OCI-LY1 (cell line): Measurements from ENCODE around the gene SPATA20.

Experiments
- H2AFZ ChIP-seq: fragments of 200-600 bp; sonication (generic), shearing (Covaris generic); 2 replicates; pipeline ENCODE4 v1.6.0; 2014; ENCODE audit warnings: antibody characterized with exemption, mild to moderate bottlenecking, low read length
- H3F3A ChIP-seq: fragments of 200-600 bp; sonication (generic), shearing (Covaris generic); 2 replicates; pipeline ENCODE4 v1.6.0; 2014; ENCODE audit warnings: mild to moderate bottlenecking, antibody characterized with exemption, low read length, moderate library complexity; ENCODE audit not compliant: insufficient read depth
- H3K27ac ChIP-seq: fragments of 200-600 bp; sonication (generic); 2 replicates; pipeline ENCODE4 v1.5.1; 2014; ENCODE audit warnings: low read length, mixed run types, mild to moderate bottlenecking, low read depth; ENCODE audit not compliant: poor library complexity, severe bottlenecking
- H3K27me3 ChIP-seq: fragments of 200-600 bp; sonication (generic); 2 replicates; pipeline ENCODE4 v1.6.0; 2014; ENCODE audit warnings: antibody characterized with exemption, mild to moderate bottlenecking, low read length, moderate library complexity; ENCODE audit not compliant: insufficient read depth
- H3K36me3 ChIP-seq: fragments of 200-600 bp; sonication (generic); 2 replicates; pipeline ENCODE4 v1.6.1; 2014; ENCODE audit warnings: mild to moderate bottlenecking, antibody characterized with exemption, low read length, moderate library complexity, mixed read lengths; ENCODE audit not compliant: insufficient read depth
- H3K4me1 ChIP-seq: fragments of 200-600 bp; sonication (generic); 2 replicates; pipeline ENCODE4 v1.5.1; 2014; ENCODE audit warnings: mild to moderate bottlenecking, low read length, moderate library complexity; ENCODE audit not compliant: insufficient read depth, severe bottlenecking
- H3K4me2 ChIP-seq: fragments of 200-600 bp; sonication (generic), shearing (Covaris generic); 2 replicates; pipeline ENCODE4 v1.6.1; 2014; ENCODE audit warnings: low read length
- H3K4me3 ChIP-seq: fragments of 200-600 bp; sonication (generic); 2 replicates; pipeline ENCODE4 v1.5.1; 2014; ENCODE audit warnings: low read length, low read depth, mild to moderate bottlenecking, mixed read lengths; ENCODE audit not compliant: poor library complexity, severe bottlenecking
- H3K79me2 ChIP-seq: fragments of 200-600 bp; shearing (Covaris generic); 2 replicates; pipeline ENCODE4 v1.6.1; 2016; ENCODE audit warnings: mixed run types, low read length, mixed read lengths; ENCODE audit not compliant: insufficient read depth
- H3K9ac ChIP-seq: fragments of 200-600 bp; sonication (generic), shearing (Covaris generic); 2 replicates; pipeline ENCODE4 v1.6.1; 2014; ENCODE audit warnings: mild to moderate bottlenecking, low read length, mixed read lengths
- H3K9me2 ChIP-seq: fragments of 200-600 bp; sonication (generic), shearing (Covaris generic); 2 replicates; pipeline ENCODE4 v1.6.1; 2014; ENCODE audit warnings: low read depth, mild to moderate bottlenecking, low read length, mixed read lengths
- H3K9me3 ChIP-seq: fragments of 200-600 bp; shearing (Covaris generic); 2 replicates; pipeline ENCODE4 v1.6.1; 2014; ENCODE audit warnings: low read length, mixed read lengths
- H4K20me1 ChIP-seq: fragments of 200-600 bp; sonication (generic), shearing (Covaris generic); 2 replicates; pipeline ENCODE4 v1.6.0; 2016; ENCODE audit warnings: mild to moderate bottlenecking, low read length; ENCODE audit not compliant: insufficient read depth
- EZH2 ChIP-seq: fragments of 200-600 bp; sonication (generic), shearing (Covaris generic); IDR thresholded peaks from 2 replicates; pipeline ENCODE4 v1.8.0; 2017; ENCODE audit warnings: borderline replicate concordance, mixed run types, mild to moderate bottlenecking, antibody characterized with exemption, low read length, moderate library complexity, mixed read lengths
- TF ChIP-seq, protein P1 (sequence below): fragments of 200-600 bp; sonication (generic), shearing (Covaris generic); IDR thresholded peaks from 2 replicates; pipeline ENCODE4 v1.5.1; 2017; ENCODE audit warnings: mild to moderate bottlenecking, antibody characterized with exemption, low read length, moderate library complexity, mixed read lengths

SPATA20 gene

DNA sequence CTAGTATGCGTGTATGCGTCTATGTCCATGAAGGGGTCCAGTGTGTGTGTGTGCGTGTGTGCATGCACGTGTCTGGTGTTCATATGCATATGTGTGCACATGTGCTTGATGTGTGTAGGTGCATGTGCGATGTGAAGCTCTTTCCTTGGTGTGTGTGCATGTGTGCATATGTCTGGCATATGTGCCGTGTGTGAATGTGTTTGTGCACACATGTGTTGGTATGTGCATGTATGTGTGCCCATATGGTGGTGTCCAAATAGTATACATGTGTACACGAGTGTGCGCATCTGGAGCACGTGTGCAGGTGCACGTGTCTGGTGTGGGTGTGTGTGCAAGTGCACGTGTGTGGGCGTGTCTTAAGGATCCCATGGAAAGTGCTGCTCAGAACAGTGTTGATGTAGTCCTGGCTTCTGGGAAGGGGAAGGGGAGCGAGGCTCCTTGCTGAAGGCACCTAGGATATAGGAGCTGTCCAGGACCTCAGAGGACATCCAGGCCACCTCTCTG lies 30.5 kb downstream of the SPATA20 start:
- H3K27ac ChIP-seq, result no peak overlapping the region
- H3K79me2 ChIP-seq, result no peaks in the 10 kb centered on the region
- H3K4me2 ChIP-seq, result no peak overlapping the region
- no peaks in the 10 kb centered on the region for H3K9me2 ChIP-seq
- H3K9ac ChIP-seq, result no peak overlapping the region
- H2AFZ ChIP-seq, result no peak overlapping the region
- H3K4me3 ChIP-seq, result no peak overlapping the region
- H3K27me3 ChIP-seq, result no peaks in the 10 kb centered on the region
- H4K20me1 ChIP-seq, result no peaks in the 10 kb centered on the region
- TF ChIP-seq EZH2, result no peak
- TF ChIP-seq, protein P1, sequence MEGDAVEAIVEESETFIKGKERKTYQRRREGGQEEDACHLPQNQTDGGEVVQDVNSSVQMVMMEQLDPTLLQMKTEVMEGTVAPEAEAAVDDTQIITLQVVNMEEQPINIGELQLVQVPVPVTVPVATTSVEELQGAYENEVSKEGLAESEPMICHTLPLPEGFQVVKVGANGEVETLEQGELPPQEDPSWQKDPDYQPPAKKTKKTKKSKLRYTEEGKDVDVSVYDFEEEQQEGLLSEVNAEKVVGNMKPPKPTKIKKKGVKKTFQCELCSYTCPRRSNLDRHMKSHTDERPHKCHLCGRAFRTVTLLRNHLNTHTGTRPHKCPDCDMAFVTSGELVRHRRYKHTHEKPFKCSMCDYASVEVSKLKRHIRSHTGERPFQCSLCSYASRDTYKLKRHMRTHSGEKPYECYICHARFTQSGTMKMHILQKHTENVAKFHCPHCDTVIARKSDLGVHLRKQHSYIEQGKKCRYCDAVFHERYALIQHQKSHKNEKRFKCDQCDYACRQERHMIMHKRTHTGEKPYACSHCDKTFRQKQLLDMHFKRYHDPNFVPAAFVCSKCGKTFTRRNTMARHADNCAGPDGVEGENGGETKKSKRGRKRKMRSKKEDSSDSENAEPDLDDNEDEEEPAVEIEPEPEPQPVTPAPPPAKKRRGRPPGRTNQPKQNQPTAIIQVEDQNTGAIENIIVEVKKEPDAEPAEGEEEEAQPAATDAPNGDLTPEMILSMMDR, result no peak
- no peaks in the 10 kb centered on the region for H3K9me3 ChIP-seq
- no peaks in the 10 kb centered on the region for H3K36me3 ChIP-seq
- H3F3A ChIP-seq, result no peaks in the 10 kb centered on the region
- H3K4me1 ChIP-seq, result no peaks in the 10 kb centered on the region

DNA sequence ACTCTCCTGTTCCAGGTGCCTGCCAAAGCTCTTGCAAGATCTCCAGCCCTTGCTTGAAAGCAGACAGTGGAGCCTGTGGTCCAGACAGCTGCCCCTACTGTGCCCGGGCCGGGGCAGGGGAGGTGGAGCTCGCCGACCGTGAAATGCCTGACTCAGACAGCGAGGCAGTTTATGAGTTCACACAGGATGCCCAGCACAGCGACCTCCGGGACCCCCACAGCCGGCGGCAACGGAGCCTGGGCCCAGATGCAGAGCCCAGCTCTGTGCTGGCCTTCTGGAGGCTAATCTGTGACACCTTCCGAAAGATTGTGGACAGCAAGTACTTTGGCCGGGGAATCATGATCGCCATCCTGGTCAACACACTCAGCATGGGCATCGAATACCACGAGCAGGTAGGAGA lies 31.2 kb downstream of the SPATA20 start:
- H3F3A ChIP-seq, result no peaks in the 10 kb centered on the region
- H2AFZ ChIP-seq, result no peak overlapping the region
- no peaks in the 10 kb centered on the region for H3K4me1 ChIP-seq
- no peak overlapping the region for H3K27ac ChIP-seq
- H3K27me3 ChIP-seq, result no peaks in the 10 kb centered on the region
- no peak overlapping the region for H3K9ac ChIP-seq
- H4K20me1 ChIP-seq, result no peaks in the 10 kb centered on the region
- H3K4me2 ChIP-seq, result no peak overlapping the region
- H3K36me3 ChIP-seq, result no peaks in the 10 kb centered on the region
- TF ChIP-seq, protein P1, result no peak
- TF ChIP-seq EZH2, result no peak
- H3K4me3 ChIP-seq, result no peak overlapping the region
- H3K79me2 ChIP-seq, result no peaks in the 10 kb centered on the region
- no peaks in the 10 kb centered on the region for H3K9me3 ChIP-seq
- H3K9me2 ChIP-seq, result no peaks in the 10 kb centered on the region

DNA sequence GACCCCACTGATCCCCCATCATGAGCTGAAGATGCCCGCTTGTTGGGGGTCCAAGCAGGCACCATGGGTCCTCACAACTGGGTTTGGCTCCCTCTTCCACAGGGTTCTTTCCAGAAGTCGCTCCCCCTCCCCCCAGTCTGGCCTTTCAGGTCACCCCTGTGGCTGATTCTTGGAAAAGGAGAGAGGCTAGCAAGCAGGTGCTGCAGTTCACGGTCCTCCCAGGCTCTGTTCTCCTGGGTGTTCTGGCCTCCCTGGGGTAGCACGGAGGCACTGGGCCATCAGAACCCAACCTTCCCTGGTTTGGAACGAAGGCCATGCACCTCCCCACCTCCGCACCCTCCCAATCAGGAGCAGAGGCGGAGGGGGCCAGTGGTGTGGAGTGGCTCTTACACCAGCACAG lies 32.4 kb downstream of the SPATA20 start:
- Histone ChIP-seq H3K27me3 (no peaks in the 10 kb centered on the region), H3K79me2 (no peaks in the 10 kb centered on the region), H3K9me2 (no peaks in the 10 kb centered on the region), H3K4me2 (no peak overlapping the region), H4K20me1 (no peaks in the 10 kb centered on the region), H3K4me3 (no peak overlapping the region), H2AFZ (no peak overlapping the region), H3K4me1 (no peaks in the 10 kb centered on the region), H3K9ac (no peak overlapping the region), H3K27ac (no peak overlapping the region), H3F3A (no peaks in the 10 kb centered on the region), H3K36me3 (no peaks in the 10 kb centered on the region), H3K9me3 (no peaks in the 10 kb centered on the region)
- TF ChIP-seq, protein P1, result no peak
- no peak for TF ChIP-seq EZH2
